K562 (cell line): ENCODE results near the gene OSM. TPM values are rescaled to one million over a fixed set of nuclear protein-coding genes. Genes with fewer than 3 reads are reported as not detected.

Experiments
- ATAC-seq: fragments of 200-7000 bp; cut with Tn5 transposase; 3 replicates; pipeline ENCODE4 v1.9.1; 2020; ENCODE audit warnings: moderate library complexity
- BruUV-seq: library from RNA; stranded (reverse); fragments of 400-500 nt; replicated peaks from 2 replicates; lab custom pipeline; 2021; lab: Mats Ljungman, UMichigan
- CTCF ChIA-PET: fragments of 300-600 bp; formaldehyde crosslinking; extraction: SDS; loops from one replicate; lab custom pipeline; 2021; ENCODE audit warnings: low intra/inter-chr PET ratio; lab: Yijun Ruan, JAX
- POLR2A ChIA-PET: fragments of 300-600, 350-650 bp; sonication (Branson Sonifier 250); formaldehyde crosslinking; extraction: SDS; loops from one replicate; lab custom pipeline; 2021; ENCODE audit warnings: antibody characterized with exemption, inconsistent platforms; lab: Yijun Ruan, JAX
- DNase-seq, 4 experiments: peaks; one replicate each; pipeline versions ENCODE4 v3.0.0 to v3.0.0-alpha.2; 2011 to 2018; ENCODE audit warnings: low spot score in 3 of 4, mixed read lengths in 3 of 4; ENCODE audit errors: extremely low read depth in 1 of 4
- FAIRE-seq: peaks from 2 replicates; lab custom pipeline; 2011; peaks lifted over from hg19 to GRCh38; lab: Jason Lieb, UNC
- H2AFZ ChIP-seq: 2 replicates; pipeline ENCODE4 v1.6.0; 2011; ENCODE audit warnings: low read depth, low read length, control low read depth, inconsistent platforms
- H3K27ac ChIP-seq: fragments of 200-600 bp; 3 replicates; pipeline ENCODE4 v1.8.0; 2011; ENCODE audit warnings: low read depth, mild to moderate bottlenecking, control low read depth, inconsistent platforms, low read length, moderate library complexity, mixed read lengths; ENCODE audit errors: extremely low read depth
- H3K27me3 ChIP-seq, 2 experiments: fragments of 300-600 bp in 1 of 2; 2 replicates in 1 of 2; 3 replicates in 1 of 2; pipeline versions ENCODE4 v1.6.0 to v1.8.0; 2011; ENCODE audit warnings: inconsistent platforms in 2 of 2, low read length in 2 of 2, mild to moderate bottlenecking in 1 of 2, mixed read lengths in 1 of 2, moderate library complexity in 1 of 2; ENCODE audit not compliant: control insufficient read depth in 2 of 2, insufficient read depth in 2 of 2
- H3K36me3 ChIP-seq: fragments of 300-600 bp; 3 replicates; pipeline ENCODE4 v1.8.0; 2011; ENCODE audit warnings: mild to moderate bottlenecking, low read length, inconsistent platforms; ENCODE audit not compliant: control insufficient read depth, insufficient read depth
- H3K4me1 ChIP-seq, 2 experiments: fragments of 200-600 bp in 1 of 2; replicated peaks in 1 of 2; 2 replicates in 1 of 2; 3 replicates in 1 of 2; pipeline versions ENCODE4 v1.5.1 to v1.8.0; 2011; ENCODE audit warnings: inconsistent platforms in 2 of 2, low read length in 2 of 2, mild to moderate bottlenecking in 1 of 2, mixed read lengths in 1 of 2, moderate library complexity in 1 of 2; ENCODE audit not compliant: control insufficient read depth in 2 of 2, insufficient read depth in 2 of 2
- H3K4me2 ChIP-seq: 2 replicates; pipeline ENCODE4 v1.6.1; 2011; ENCODE audit warnings: low read length, control low read depth, inconsistent platforms, mixed read lengths; ENCODE audit not compliant: insufficient read depth
- H3K4me3 ChIP-seq: fragments of 200-600 bp; sonication (generic), shearing (Covaris generic); 2 replicates; pipeline ENCODE4 v1.5.1; 2016; ENCODE audit warnings: control low read depth, inconsistent platforms
- H3K79me2 ChIP-seq: fragments of 200-600 bp; 3 replicates; pipeline ENCODE4 v1.8.0; 2011; ENCODE audit warnings: low read length, inconsistent platforms; ENCODE audit not compliant: control insufficient read depth, insufficient read depth
- H3K9ac ChIP-seq, 2 experiments: 2 replicates each; pipeline versions ENCODE4 v1.6.0 to v1.6.1; 2011; ENCODE audit warnings: low read depth in 2 of 2, low read length in 2 of 2, control low read depth in 1 of 2, inconsistent platforms in 1 of 2, mild to moderate bottlenecking in 1 of 2, mixed read lengths in 1 of 2; ENCODE audit not compliant: insufficient read depth in 1 of 2
- H3K9me1 ChIP-seq: one replicate; pipeline ENCODE4 v1.6.0; 2011; ENCODE audit warnings: inconsistent platforms, mild to moderate bottlenecking, low read length, moderate library complexity; ENCODE audit not compliant: control insufficient read depth, insufficient read depth
- H3K9me3 ChIP-seq: replicated peaks from 2 replicates; pipeline ENCODE4 v1.5.1; 2011; ENCODE audit warnings: low read depth, low read length, inconsistent platforms; ENCODE audit not compliant: control insufficient read depth, insufficient read depth
- H4K20me1 ChIP-seq: replicated peaks from 2 replicates; pipeline ENCODE4 v1.6.1; 2011; ENCODE audit warnings: low read length, inconsistent platforms, mixed read lengths; ENCODE audit not compliant: control insufficient read depth, insufficient read depth
- PCBP2 ChIP-seq: fragments of 200-400 bp; formaldehyde crosslinking; IDR thresholded peaks from 2 replicates; pipeline ENCODE4 v1.6.1; 2018; ENCODE audit warnings: low read length, low read depth, mild to moderate bottlenecking, moderate library complexity; ENCODE audit not compliant: poor library complexity, severe bottlenecking
- REST ChIP-seq, 2 experiments: fragments of 450-650 bp; formaldehyde crosslinking in 1 of 2; IDR thresholded peaks; 2 replicates each; pipeline versions ENCODE4 v1.4.0 to v1.6.1; 2014 to 2020; ENCODE audit warnings: mild to moderate bottlenecking in 2 of 2, borderline replicate concordance in 1 of 2, low read depth in 1 of 2
- SIX5 ChIP-seq, 2 experiments: IDR thresholded peaks; 2 replicates each; pipeline ENCODE4 v1.6.1; 2011; ENCODE audit warnings: low read length in 2 of 2, borderline replicate concordance in 1 of 2, low read depth in 1 of 2, mild to moderate bottlenecking in 1 of 2, moderate library complexity in 1 of 2; ENCODE audit not compliant: insufficient read depth in 1 of 2
- TFAP4 ChIP-seq: sonication (generic); formaldehyde crosslinking; IDR thresholded peaks from 2 replicates; pipeline ENCODE4 v1.8.0; 2022; ENCODE audit warnings: missing genetic modification reagents, mild to moderate bottlenecking, moderate library complexity, borderline replicate concordance
- WGBS: fragments of 100-300 bp; shearing (Covaris generic); methylation state at CpG from one replicate; pipeline ENCODE4 v1.1.6; 2016; ENCODE audit warnings: low coverage, mixed read lengths; ENCODE audit not compliant: insufficient coverage; ENCODE audit errors: missing lambda C conversion rate; 5-methylcytosine and 5-hydroxymethylcytosine counted together
- in situ Hi-C: fragments of 300-500 bp; cut with MboI; formaldehyde crosslinking; loops from 4 replicates; pipeline ENCODE4 v1.15.0; 2018; ENCODE audit warnings: inconsistent platforms, mixed read lengths
- intact Hi-C: fragments of 100-400 bp; cut with micrococcal nuclease; formaldehyde crosslinking; loops from 2 replicates; pipeline ENCODE4 v1.14.2; 2022
- polyA plus RNA-seq, 8 experiments: library from polyadenylated mRNA; depleted of rRNA in 4 of 8; stranded (reverse) in 5 of 8; unstranded in 3 of 8; fragments of >200 nt; fragmentation: Nextera tagmentation in 2 of 8; fragmentation: Illumina TruSeq in 1 of 8; extraction: Ambion mirVana in 2 of 8; extraction: Trizol in 1 of 8; gene quantifications; 2 replicates each; pipeline versions ENCODE4 v1.2.1 to v1.2.3, GENCODE V29; 2011 to 2014; ENCODE audit warnings: inconsistent platforms in 1 of 8, missing spikeins in 1 of 8
- total RNA-seq, 7 experiments: library from RNA; depleted of rRNA in 6 of 7; stranded (reverse); fragments of >200 nt in 6 of 7; fragmentation: Illumina TruSeq in 2 of 7; extraction: Trizol in 2 of 7; gene quantifications; 2 replicates each; pipeline versions ENCODE4 v1.2.1 to v1.2.3, GENCODE V29; 2011 to 2021; ENCODE audit warnings: low replicate concordance in 1 of 7
- TF ChIP-seq, protein P1 (sequence below): fragments of 450-650 bp; formaldehyde crosslinking; IDR thresholded peaks from 2 replicates; pipeline ENCODE4 v1.4.0; 2022; ENCODE audit warnings: missing genetic modification characterization

The OSM gene
- total and polyA plus RNA-seq, 9 of the 15 experiments (the other 6 are each of a cell fraction or from before 2014, with no cell fraction given): 0.22 TPM; not detected in 8

DNA sequence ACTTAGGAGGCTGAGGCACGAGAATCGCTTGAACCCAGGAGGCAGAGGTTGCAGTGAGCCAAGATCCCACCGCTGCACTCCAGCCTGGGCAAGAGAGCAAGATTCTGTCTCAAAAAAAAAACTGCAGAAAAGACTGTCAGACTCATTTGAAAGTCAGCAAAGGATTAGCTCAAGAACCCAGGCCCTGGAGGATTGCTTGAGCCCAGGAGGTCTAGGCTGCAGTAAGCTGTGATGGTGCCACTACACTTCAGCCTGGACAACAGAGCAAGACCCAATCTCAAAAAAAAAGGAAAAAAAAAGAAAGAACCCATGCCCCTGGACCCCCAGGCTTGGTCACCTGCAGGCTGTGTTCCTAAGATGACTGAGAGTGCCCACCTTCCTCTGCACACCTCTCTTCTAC lies 36.3 kb downstream of the OSM start:
- Histone ChIP-seq H3K9me3 (no peaks in the 10 kb centered on the region), H3K9me1 (no peaks in the 10 kb centered on the region), H3K79me2 (no peaks in the 10 kb centered on the region), H3K27ac (no peak overlapping the region), H3K9ac (no peak overlapping the region), H3K4me2 (no peak overlapping the region), H3K4me1 (peaks cover 0 to 11% of the 10 kb centered on the region in 2 experiments; a peak in 2 of 5 replicates), H3K36me3 (no peaks in the 10 kb centered on the region), H4K20me1 (no peaks in the 10 kb centered on the region), H3K4me3 (no peak overlapping the region), H3K27me3 (peaks cover 0 to 45% of the 10 kb centered on the region in 2 experiments; a peak in 3 of 5 replicates), H2AFZ (no peak overlapping the region)
- ChIA-PET CTCF (no interaction called here), POLR2A (interaction anchor here (0.6 kb wide), 1 partner anchor 19 kb away, joined by 8 read pairs; no protein-coding TSS in a partner anchor)
- in situ Hi-C loops: no loop called here
- FAIRE-seq (no peak), ATAC-seq (no peak), DNase-seq (no peak)
- no TSS peak for BruUV-seq
- intact Hi-C loops: no loop called here
- 29% methylated on average over 3 of the region's 3 CpGs for WGBS
- TF ChIP-seq SIX5 (IDR thresholded peaks at IDR 0.05; ENCODE audit: borderline replicate concordance in 1 of 2, insufficient read depth in 1 of 2, low read depth in 1 of 2, low read length in 2 of 2): no peak
- TF ChIP-seq TFAP4 (CRISPR knock-in tag): no peak
- TF ChIP-seq PCBP2: no peak
- TF ChIP-seq, protein P1, sequence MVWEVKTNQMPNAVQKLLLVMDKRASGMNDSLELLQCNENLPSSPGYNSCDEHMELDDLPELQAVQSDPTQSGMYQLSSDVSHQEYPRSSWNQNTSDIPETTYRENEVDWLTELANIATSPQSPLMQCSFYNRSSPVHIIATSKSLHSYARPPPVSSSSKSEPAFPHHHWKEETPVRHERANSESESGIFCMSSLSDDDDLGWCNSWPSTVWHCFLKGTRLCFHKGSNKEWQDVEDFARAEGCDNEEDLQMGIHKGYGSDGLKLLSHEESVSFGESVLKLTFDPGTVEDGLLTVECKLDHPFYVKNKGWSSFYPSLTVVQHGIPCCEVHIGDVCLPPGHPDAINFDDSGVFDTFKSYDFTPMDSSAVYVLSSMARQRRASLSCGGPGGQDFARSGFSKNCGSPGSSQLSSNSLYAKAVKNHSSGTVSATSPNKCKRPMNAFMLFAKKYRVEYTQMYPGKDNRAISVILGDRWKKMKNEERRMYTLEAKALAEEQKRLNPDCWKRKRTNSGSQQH: no peak
- no peak for TF ChIP-seq REST (IDR thresholded peaks at IDR 0.05; ENCODE audit: borderline replicate concordance)
- no peak for TF ChIP-seq REST (CRISPR knock-in tag; IDR thresholded peaks at IDR 0.05; ENCODE audit: low read depth)
